Mesenchymal stem cell (in vitro differentiated cells and primary cell): ENCODE data around the gene CALM1.

ENCODE experiments used
- DNase-seq: peaks from one replicate; pipeline ENCODE4 v3.0.0-alpha.2; 2013
- H2AFZ ChIP-seq: one replicate; pipeline ENCODE4 v1.6.1; 2013; ENCODE audit warnings: low read depth, mild to moderate bottlenecking, control low read depth, inconsistent platforms, low read length, moderate library complexity
- H2AK5ac ChIP-seq: 2 replicates; pipeline ENCODE4 v1.6.1; 2013; ENCODE audit warnings: low read length, moderate library complexity, mild to moderate bottlenecking, inconsistent platforms; ENCODE audit not compliant: severe bottlenecking
- H2BK120ac ChIP-seq: one replicate; pipeline ENCODE4 v1.6.1; 2013; ENCODE audit warnings: low read depth, mild to moderate bottlenecking, inconsistent platforms, low read length, moderate library complexity
- H2BK12ac ChIP-seq, 2 experiments: one replicate each; pipeline ENCODE4 v1.6.1; 2013; ENCODE audit warnings: inconsistent platforms in 2 of 2, low read length in 2 of 2, mild to moderate bottlenecking in 2 of 2, moderate library complexity in 2 of 2, control low read depth in 1 of 2
- H2BK15ac ChIP-seq: one replicate; pipeline ENCODE4 v1.6.1; 2013; ENCODE audit warnings: mild to moderate bottlenecking, low read depth, inconsistent platforms; ENCODE audit not compliant: poor library complexity, severe bottlenecking
- H2BK5ac ChIP-seq: 2 replicates; pipeline ENCODE4 v1.6.1; 2013; ENCODE audit warnings: low read depth, mild to moderate bottlenecking, low read length, control low read depth, inconsistent platforms; ENCODE audit not compliant: poor library complexity, severe bottlenecking
- H3K14ac ChIP-seq, 2 experiments: one replicate each; pipeline ENCODE4 v1.6.1; 2013; ENCODE audit warnings: inconsistent platforms in 2 of 2, low read length in 2 of 2, control low read depth in 1 of 2, mild to moderate bottlenecking in 1 of 2, moderate library complexity in 1 of 2
- H3K18ac ChIP-seq, 2 experiments: one replicate each; pipeline ENCODE4 v1.6.1; 2013; ENCODE audit warnings: inconsistent platforms in 2 of 2, low read length in 2 of 2, control low read depth in 1 of 2, low read depth in 1 of 2, mild to moderate bottlenecking in 1 of 2
- H3K23ac ChIP-seq, 2 experiments: one replicate each; pipeline ENCODE4 v1.6.1; 2013; ENCODE audit warnings: inconsistent platforms in 2 of 2, low read length in 2 of 2, mild to moderate bottlenecking in 2 of 2, moderate library complexity in 2 of 2, control low read depth in 1 of 2
- H3K27ac ChIP-seq: 2 replicates; pipeline ENCODE4 v1.5.1; 2013; ENCODE audit warnings: mild to moderate bottlenecking, moderate library complexity, low read length, control low read depth, inconsistent platforms; ENCODE audit not compliant: poor library complexity, severe bottlenecking
- H3K27me3 ChIP-seq, 2 experiments: 2 replicates each; pipeline versions ENCODE4 v1.6.1 to v1.7.0; 2013; ENCODE audit warnings: low read length in 2 of 2, mild to moderate bottlenecking in 2 of 2, moderate library complexity in 2 of 2, control low read depth in 1 of 2, inconsistent platforms in 1 of 2; ENCODE audit not compliant: control insufficient read depth in 1 of 2, insufficient read depth in 1 of 2
- H3K36me3 ChIP-seq, 2 experiments: 2 replicates each; pipeline versions ENCODE4 v1.6.1 to v1.7.0; 2013; ENCODE audit warnings: low read length in 2 of 2, control low read depth in 1 of 2, inconsistent platforms in 1 of 2, low read depth in 1 of 2, mild to moderate bottlenecking in 1 of 2; ENCODE audit not compliant: insufficient read depth in 2 of 2, control insufficient read depth in 1 of 2
- H3K4ac ChIP-seq, 2 experiments: one replicate each; pipeline ENCODE4 v1.6.1; 2013; ENCODE audit warnings: inconsistent platforms in 2 of 2, low read length in 2 of 2, mild to moderate bottlenecking in 2 of 2, moderate library complexity in 2 of 2, control low read depth in 1 of 2, low read depth in 1 of 2
- H3K4me1 ChIP-seq: 2 replicates; pipeline ENCODE4 v1.6.1; 2013; ENCODE audit warnings: low read depth, low read length, control low read depth; ENCODE audit not compliant: control insufficient read depth, insufficient read depth
- H3K4me2 ChIP-seq: 2 replicates; pipeline ENCODE4 v1.6.1; 2013; ENCODE audit warnings: low read length, mild to moderate bottlenecking, inconsistent platforms; ENCODE audit not compliant: poor library complexity, severe bottlenecking
- H3K4me3 ChIP-seq, 2 experiments: 2 replicates each; pipeline versions ENCODE4 v1.5.1 to v1.7.0; 2013; ENCODE audit warnings: low read length in 2 of 2, mild to moderate bottlenecking in 2 of 2, control low read depth in 1 of 2, low read depth in 1 of 2; ENCODE audit not compliant: insufficient read depth in 1 of 2
- H3K79me1 ChIP-seq: replicated peaks from 2 replicates; pipeline ENCODE4 v1.6.1; 2013; ENCODE audit warnings: mild to moderate bottlenecking, control low read depth, low read length, inconsistent platforms; ENCODE audit not compliant: poor library complexity, severe bottlenecking
- H3K9ac ChIP-seq: 2 replicates; pipeline ENCODE4 v1.7.0; 2013; ENCODE audit warnings: mild to moderate bottlenecking, low read length, moderate library complexity
- H3K9me3 ChIP-seq: 2 replicates; pipeline ENCODE4 v1.7.0; 2013; ENCODE audit warnings: mild to moderate bottlenecking, low read length; ENCODE audit not compliant: control insufficient read depth
- H4K8ac ChIP-seq: one replicate; pipeline ENCODE4 v1.6.1; 2013; ENCODE audit warnings: inconsistent platforms, mild to moderate bottlenecking, low read length, moderate library complexity
- H4K91ac ChIP-seq: one replicate; pipeline ENCODE4 v1.6.1; 2013; ENCODE audit warnings: mild to moderate bottlenecking, low read length, inconsistent platforms
- WGBS: methylation state at CpG from one replicate; pipeline ENCODE4 v1.1.7; 2013; ENCODE audit warnings: mixed read lengths; 5-methylcytosine and 5-hydroxymethylcytosine counted together

Gene CALM1

GRCh38 chr14:90355540-90356518 lies 41.0 kb upstream of the CALM1 start:
- 89% methylated on average over 7 of the region's 8 CpGs for WGBS
- Histone ChIP-seq H3K9me3 (no peaks in the 10 kb centered on the region), H3K4ac (no peak overlapping the region)

GRCh38 chr14:90356925-90357324 lies 39.9 kb upstream of the CALM1 start:
- H2BK15ac ChIP-seq = no peak overlapping the region
- H3K4ac ChIP-seq = no peak overlapping the region
- H2BK5ac ChIP-seq = no peak overlapping the region
- H3K36me3 ChIP-seq = no peaks in the 10 kb centered on the region
- peaks cover 4 to 20% of the 10 kb centered on the region in 2 experiments for H3K27me3 ChIP-seq
- H3K9ac ChIP-seq = no peak overlapping the region
- H3K79me1 ChIP-seq = no peaks in the 10 kb centered on the region
- DNase-seq = no peak
- no peaks in the 10 kb centered on the region for H3K9me3 ChIP-seq
- no peak overlapping the region for H3K18ac ChIP-seq
- H2AK5ac ChIP-seq = no peak overlapping the region
- H3K4me1 ChIP-seq = peaks cover 2% of the 10 kb centered on the region
- H3K23ac ChIP-seq = no peak overlapping the region
- H2BK12ac ChIP-seq = no peak overlapping the region
- no peak overlapping the region for H4K91ac ChIP-seq
- WGBS = 80% methylated on average over 1 of the region's 1 CpG
- no peak overlapping the region for H3K14ac ChIP-seq
- no peak overlapping the region for H3K27ac ChIP-seq
- H3K4me2 ChIP-seq = no peak overlapping the region
- H4K8ac ChIP-seq = no peak overlapping the region
- H2BK120ac ChIP-seq = no peak overlapping the region
- no peak overlapping the region for H2AFZ ChIP-seq
- no peak overlapping the region for H3K4me3 ChIP-seq

More at GRCh38 chr14:90355540-90356518, 41.0 kb upstream of the CALM1 start:
- Histone ChIP-seq H2BK5ac (no peak overlapping the region), H2AFZ (no peak overlapping the region), H3K4me3 (no peak overlapping the region), H3K23ac (no peak overlapping the region), H2AK5ac (no peak overlapping the region), H2BK120ac (no peak overlapping the region), H3K9ac (no peak overlapping the region), H2BK15ac (no peak overlapping the region), H2BK12ac (no peak overlapping the region), H3K27me3 (peaks cover 4 to 17% of the 10 kb centered on the region in 2 experiments), H3K14ac (no peak overlapping the region), H4K91ac (peak overlapping the region; percentile 25), H3K4me2 (no peak overlapping the region), H3K18ac (no peak overlapping the region), H3K36me3 (no peaks in the 10 kb centered on the region), H4K8ac (no peak overlapping the region), H3K27ac (no peak overlapping the region), H3K79me1 (no peaks in the 10 kb centered on the region), H3K4me1 (peaks cover 2% of the 10 kb centered on the region)
- DNase-seq = no peak

GRCh38 chr14:90358359-90358758 lies 38.5 kb upstream of the CALM1 start:
- Histone ChIP-seq H4K91ac (no peak overlapping the region), H2BK15ac (no peak overlapping the region), H2BK5ac (no peak overlapping the region), H2BK120ac (no peak overlapping the region), H3K14ac (no peak overlapping the region), H3K27me3 (peaks cover 4 to 29% of the 10 kb centered on the region in 2 experiments), H3K9ac (no peak overlapping the region), H4K8ac (no peak overlapping the region), H3K23ac (no peak overlapping the region), H2AK5ac (no peak overlapping the region), H3K79me1 (no peaks in the 10 kb centered on the region), H3K18ac (no peak overlapping the region), H2BK12ac (no peak overlapping the region), H3K27ac (no peak overlapping the region), H3K4me2 (no peak overlapping the region), H2AFZ (no peak overlapping the region), H3K4me3 (no peak overlapping the region), H3K4ac (no peak overlapping the region), H3K9me3 (no peaks in the 10 kb centered on the region), H3K4me1 (peaks cover 2% of the 10 kb centered on the region), H3K36me3 (no peaks in the 10 kb centered on the region)
- WGBS = 88% methylated on average over 3 of the region's 4 CpGs
- no peak for DNase-seq

- Histone ChIP-seq H2BK12ac (no peak overlapping the region), H4K91ac (no peak overlapping the region), H2AK5ac (no peak overlapping the region), H3K27me3 (peaks cover 9 to 32% of the 10 kb centered on the region in 2 experiments), H2AFZ (no peak overlapping the region), H3K79me1 (no peaks in the 10 kb centered on the region), H3K4me2 (no peak overlapping the region), H3K4ac (no peak overlapping the region), H3K14ac (no peak overlapping the region), H2BK5ac (no peak overlapping the region), H3K9ac (no peak overlapping the region), H3K4me1 (no peaks in the 10 kb centered on the region), H4K8ac (no peak overlapping the region), H3K27ac (no peak overlapping the region), H2BK120ac (no peak overlapping the region), H3K18ac (no peak overlapping the region), H3K23ac (no peak overlapping the region), H3K36me3 (no peaks in the 10 kb centered on the region), H2BK15ac (no peak overlapping the region), H3K9me3 (no peaks in the 10 kb centered on the region), H3K4me3 (no peak overlapping the region)
- no peak for DNase-seq
- WGBS = 85% methylated on average over 6 of the region's 7 CpGs
Measured at GRCh38 chr14:90361865-90362557, 34.8 kb upstream of the CALM1 start.
